ENCODE data around the gene PLD4.
"Not testable (repeated sequence)": the region's sequence is repeated elsewhere in the genome, so short reads cannot be mapped to it uniquely, and the experiment has no call there.

Gene PLD4

DNA sequence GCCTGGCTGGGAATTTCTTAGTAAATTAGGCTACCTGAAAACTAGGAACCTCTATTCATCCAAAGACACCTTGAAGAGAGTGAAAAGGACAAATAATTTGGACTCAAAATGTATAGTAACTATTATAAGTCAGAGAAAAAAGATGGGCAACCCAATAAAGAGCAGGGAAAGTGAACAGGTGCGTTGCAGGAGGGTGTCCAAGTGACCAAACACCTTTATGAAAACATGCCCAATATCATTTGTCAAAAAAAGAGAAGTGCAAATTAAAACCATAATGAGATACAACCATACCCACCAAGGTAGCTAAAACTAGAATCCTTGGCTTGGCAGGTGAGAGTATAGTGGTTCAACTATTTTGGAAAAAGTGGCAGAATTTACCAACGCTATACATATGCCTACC is 24.9 kb upstream of the PLD4 start:
- no peak for DNase-seq (ENCODE audit: low spot score)

DNA sequence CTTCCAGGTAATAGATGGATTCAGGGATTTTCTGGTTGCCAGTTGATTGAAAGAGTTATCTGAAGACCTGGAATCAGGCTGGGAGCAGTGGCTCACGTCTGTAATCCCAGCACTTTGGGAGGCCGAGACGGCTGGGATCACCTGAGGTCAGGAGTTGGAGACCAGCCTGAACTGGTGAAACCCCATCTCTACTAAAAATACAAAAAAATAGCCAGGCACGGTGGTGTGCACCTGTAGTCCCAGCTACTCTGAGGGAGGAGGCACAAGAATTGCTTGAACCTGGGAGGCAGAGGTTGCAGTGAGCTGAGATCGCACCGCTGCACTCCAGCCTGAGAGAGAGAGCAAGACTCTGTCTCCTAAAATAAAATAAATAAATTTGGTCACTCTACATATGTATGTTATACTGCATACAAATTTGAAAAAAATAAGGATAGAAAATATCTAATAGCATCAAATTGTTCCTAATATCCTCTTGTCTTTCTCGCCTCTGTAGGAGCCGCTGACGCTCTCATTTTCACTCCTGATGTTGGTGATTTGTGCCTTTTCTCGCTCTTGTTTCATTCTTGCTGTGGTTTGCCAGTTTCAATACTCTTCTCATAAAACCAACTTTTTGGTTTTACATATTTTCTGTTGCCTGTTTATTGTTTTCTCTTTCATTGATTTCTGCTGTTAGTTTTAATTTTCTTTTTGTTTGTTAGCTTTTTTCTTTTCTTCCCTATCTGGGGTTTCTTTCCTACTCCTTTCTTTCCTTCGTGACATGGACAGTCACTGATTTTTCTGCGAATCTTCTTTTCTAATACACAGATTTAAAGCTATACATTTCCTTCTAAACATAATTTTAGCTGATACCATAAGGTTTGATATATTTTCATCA is 23.8 kb upstream of the PLD4 start:
- DNase-seq (ENCODE audit: low spot score), result no peak

DNA sequence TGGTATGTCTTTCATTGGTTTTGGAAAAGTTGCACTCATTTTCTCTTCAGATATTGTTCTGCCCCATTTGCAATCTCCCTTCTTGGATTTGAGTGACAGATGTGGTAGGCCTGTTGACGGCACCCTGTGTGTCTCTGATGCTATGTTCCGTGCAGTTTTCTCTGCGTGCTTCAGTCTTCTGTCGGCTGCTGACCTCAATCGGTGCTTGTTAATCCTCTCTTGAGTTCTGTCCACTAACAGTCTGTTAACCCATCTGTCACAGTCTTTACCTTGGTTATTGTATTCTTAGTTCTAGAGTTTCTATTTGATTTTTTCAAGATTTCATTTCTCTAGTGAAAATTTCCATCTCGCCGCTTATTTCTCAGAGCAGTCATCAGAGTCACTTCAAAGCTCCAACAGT is 20.7 kb upstream of the PLD4 start:
- no peak for DNase-seq (ENCODE audit: low spot score)

DNA sequence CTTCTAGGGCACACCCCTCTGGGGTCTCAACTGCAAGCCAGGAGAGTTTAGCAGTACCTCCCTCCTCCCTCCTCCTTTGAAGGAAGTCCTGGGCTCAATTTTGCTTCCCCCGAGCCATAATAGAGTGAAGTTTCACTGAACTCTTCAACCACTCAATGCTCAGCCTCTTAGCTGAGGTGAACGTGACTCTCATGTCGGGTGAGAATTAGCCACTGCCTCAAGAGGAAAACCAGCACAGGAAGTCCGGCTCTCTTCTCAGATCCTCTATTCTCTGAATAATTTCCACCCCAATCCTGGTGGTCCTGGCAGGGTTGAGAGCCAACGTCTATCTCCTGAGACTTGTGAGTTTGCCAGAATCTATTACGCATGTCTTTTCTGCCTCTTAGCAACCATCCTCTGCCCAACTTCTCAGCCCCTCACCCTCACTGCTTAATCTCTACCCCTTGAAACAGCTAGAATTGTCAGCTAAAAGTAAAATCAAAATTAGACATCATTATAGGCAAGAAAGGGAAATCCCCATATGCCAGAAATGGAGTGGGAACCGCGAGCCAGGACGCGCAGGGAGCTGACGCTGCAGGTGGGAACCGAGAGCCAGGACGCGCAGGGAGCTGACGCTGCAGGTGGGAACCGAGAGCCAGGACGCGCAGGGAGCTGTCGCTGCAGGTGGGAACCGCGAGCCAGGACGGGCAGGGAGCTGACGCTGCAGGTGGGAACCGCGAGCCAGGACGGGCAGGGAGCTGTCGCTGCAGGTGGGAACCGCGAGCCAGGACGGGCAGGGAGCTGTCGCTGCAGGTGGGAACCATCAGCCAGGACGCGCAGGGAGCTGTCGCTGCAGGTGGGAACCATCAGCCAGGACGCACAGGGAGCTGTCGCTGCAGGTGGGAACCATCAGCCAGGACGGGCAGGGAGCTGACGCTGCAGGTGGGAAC is 19.8 kb upstream of the PLD4 start:
- DNase-seq (ENCODE audit: low spot score), result not testable (repeated sequence)

DNA sequence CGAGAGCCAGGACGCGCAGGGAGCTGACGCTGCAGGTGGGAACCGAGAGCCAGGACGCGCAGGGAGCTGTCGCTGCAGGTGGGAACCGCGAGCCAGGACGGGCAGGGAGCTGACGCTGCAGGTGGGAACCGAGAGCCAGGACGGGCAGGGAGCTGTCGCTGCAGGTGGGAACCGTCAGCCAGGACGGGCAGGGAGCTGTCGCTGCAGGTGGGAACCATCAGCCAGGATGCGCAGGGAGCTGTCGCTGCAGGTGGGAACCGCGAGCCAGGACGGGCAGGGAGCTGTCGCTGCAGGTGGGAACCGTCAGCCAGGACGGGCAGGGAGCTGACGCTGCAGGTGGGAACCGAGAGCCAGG is 19.1 kb upstream of the PLD4 start:
- DNase-seq (ENCODE audit: low spot score), result not testable (repeated sequence)

DNA sequence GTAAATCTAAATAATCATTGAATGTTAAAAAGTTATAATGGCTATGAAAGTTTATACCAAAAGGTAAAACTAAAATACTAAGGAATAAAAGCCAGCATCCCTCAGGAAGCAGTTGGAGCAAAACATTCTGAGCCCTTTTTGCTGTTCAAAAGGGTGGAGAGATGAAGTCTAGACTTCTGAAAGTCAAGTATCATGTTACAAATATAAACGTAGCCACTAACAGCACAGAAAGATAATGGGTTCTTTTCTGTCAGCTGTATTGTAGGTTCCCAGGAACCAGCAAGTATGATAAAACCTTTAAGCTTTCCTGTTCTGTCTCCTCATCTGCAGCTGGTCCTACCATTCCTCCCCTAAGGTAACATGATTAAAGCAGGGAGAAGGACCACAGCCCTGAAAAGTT is 16.4 kb upstream of the PLD4 start:
- DNase-seq (ENCODE audit: low spot score), result no peak

DNA sequence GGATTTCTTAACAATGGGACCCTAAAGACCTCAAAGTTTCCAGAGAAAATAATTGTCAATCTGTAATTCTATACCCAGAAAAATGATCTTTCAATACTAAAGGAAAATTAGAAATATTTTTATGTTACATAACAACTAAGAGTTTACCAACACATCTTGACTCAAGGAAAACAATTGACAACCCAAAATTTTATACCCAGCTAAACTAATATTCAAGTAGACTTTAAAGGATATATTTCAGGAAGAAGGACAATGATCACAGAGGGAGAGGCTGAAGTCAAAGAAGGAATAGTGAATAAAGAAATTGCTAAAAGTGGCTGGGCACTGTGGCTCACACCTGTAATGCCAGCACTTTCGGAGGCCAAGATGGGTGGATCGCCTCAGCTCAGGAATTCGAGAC is 12.6 kb upstream of the PLD4 start:
- DNase-seq (ENCODE audit: low spot score), result no peak

DNA sequence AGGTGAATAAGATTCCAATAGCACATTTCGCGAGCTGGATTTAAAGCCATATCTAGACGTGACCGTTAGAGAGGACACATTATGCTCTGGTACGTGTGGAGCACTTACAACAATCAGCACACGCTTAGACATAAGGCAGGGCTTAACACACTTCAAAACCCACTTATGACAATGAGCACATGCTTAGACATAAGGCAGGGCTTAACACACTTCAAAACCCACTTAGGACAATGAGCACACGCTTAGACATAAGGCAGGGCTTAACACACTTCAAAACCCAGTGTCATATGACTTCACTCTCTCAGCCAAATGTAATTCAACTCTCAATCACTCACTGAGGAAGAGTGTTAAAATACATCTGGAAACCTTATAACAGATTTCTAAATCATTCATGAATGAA is 11.2 kb upstream of the PLD4 start:
- no peak for DNase-seq (ENCODE audit: low spot score)

DNA sequence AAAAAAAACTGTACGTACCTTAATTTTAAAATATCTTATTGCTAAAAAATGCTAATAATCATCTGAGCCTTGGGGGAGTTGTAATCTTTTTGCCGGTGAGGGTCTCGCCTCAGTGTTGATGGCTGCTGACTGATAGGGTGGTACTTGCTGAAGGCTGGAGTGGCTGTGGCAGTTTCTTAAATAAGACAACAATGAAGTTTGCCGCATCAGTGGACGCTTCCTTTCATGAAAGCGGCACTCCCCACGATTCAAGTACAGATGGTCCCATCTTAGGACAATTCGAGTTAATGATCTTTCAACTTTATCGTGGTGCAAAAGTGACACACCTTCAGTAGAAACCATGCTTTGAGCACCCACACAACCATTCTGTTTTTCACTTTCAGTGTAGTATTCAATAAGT is 7.6 kb upstream of the PLD4 start:
- DNase-seq (ENCODE audit: low spot score), result no peak

DNA sequence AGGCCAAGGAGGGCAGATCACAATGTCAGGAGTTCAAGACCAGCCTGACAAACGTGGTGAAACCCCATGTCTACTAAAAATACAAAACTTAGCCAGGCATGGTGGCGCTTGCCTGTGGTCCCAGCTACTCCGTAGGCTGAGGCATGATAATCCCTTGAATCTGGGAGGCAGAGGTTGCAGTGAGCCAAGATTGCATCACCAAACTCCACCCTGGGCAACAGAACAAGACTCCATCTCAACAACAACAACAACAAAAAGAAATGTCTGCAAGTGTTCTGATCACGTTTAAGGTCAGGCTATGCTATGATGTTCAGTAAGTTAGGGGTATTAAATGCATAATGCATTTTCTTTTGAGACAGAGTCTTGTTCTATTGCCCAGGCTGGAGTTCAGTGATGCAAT is 6.7 kb upstream of the PLD4 start:
- DNase-seq (ENCODE audit: low spot score), result no peak

DNA sequence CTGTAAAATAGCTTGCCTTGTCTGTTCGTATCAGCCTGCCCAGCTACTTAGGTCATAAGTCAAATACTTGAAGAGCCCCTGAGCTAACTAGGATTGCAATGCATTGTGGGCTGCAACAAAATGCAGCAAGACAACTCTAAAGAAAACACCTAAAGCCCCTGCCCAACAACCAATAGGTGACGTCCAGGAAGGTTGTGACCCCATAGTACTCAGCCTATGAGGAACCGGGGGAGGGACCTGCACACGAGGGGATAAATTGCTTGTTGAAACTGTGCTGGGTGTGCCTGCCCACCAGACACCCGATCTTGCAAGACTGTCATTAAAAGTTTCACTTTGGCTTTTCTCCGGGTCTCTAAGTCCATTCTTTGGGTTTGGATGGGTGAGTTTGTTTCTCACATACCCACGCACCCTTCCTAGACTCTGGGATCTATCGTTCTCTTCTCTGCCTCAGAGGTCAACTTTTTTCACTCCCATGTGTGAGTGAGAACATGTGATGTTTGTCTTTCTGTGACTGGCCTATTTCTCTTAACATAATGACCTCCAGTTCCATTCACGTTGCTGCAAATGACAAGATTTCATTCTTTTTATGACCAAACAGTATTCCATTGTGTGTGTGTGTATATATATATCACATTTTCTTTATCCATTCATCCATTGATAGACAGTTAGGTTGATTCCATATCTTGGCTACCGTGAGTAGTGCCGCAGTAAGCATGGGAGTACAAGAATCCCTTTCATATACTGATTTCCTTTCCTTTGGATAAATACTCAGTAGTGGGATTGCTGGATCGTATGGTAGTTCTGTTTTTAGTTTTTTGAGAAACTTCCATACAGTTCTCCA is 5.3 kb upstream of the PLD4 start:
- not testable (repeated sequence) for DNase-seq (ENCODE audit: low spot score)

DNA sequence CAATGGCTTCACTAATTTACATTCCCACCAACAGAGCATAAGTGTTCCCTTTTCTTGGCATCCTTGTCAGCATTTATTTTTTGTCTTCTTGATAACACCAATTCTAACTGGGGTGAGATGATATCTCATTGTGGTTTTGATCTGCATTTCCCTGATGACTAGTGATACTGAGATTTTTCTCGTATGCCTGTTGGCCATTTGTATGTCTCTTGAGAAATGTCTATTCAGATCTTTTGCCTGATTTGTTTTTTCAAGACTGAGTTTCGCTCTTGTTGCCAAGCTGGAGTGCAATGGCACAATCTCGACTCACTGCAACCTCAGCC is 4.7 kb upstream of the PLD4 start:
- no peak for DNase-seq (ENCODE audit: low spot score)

DNA sequence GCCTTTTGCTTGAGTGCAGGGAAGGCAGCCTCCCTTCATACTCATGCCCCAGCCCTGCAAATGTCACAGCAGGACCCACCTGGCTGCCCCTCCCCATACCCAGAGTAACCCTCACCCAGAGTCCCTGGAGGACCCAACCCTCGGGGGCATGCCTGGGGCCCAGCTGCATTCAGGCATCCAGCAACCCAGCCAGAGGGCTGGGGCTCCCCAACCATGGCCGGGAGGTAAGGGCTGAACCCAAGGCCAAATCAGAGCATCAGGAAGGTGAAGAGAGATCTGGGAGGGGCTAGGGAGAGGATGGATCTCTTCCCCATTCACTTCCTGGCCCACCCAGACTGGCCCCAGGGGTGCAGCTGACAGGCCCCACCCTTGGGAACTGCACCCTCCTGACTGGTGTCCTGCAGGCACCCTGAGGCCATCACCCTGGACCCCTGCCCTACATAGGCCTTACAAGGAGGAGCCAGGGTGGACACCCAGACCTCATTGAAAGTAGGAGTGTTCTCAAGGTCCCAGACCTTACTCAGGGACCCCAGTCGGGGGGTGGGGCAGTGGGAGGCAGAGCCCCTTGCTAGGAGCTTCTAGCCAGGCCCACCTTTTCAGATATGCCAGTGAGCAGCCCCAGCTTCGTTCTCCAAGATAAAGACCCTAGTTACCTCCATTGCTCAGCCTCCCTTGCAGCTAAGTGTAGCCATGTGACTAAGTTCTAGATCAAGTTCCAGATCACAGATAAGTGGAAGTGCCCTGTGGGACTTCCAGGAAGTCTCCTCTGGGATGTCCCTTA is 849 bp upstream of the PLD4 start:
- no peak for DNase-seq (ENCODE audit: low spot score)

DNA sequence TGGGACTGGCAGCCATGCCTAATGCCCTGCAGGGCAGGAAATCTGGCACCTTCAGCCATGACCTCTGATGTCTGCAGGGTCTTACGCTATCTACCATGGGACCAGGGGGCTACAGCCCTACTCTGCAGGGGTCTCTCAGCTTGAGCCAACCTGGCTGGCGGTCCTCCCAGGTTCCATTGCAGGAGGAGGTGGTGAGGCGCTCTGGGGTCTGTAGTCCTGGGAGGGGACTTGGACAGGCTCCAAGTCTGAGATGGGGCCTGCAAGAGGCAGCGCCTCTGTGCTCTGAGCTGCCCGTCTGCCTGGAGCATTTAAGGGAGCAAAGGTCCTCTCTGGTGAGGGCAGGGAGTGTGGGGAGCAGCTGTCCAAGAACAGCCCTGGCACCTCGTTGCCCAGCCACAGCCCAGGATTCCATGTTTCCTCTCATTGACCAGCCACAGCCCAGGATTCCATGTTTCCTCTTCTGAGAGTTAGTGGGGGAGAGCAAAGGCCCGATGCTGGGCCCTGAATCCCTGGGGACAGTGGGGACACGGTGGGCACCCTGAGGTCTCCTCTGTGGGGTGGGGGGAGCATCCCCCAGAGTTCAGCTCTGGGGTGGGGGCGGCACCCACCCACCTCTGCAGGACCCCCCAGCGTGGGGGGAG is 655 bp downstream of the PLD4 start:
- no peak for DNase-seq (ENCODE audit: low spot score)

DNA sequence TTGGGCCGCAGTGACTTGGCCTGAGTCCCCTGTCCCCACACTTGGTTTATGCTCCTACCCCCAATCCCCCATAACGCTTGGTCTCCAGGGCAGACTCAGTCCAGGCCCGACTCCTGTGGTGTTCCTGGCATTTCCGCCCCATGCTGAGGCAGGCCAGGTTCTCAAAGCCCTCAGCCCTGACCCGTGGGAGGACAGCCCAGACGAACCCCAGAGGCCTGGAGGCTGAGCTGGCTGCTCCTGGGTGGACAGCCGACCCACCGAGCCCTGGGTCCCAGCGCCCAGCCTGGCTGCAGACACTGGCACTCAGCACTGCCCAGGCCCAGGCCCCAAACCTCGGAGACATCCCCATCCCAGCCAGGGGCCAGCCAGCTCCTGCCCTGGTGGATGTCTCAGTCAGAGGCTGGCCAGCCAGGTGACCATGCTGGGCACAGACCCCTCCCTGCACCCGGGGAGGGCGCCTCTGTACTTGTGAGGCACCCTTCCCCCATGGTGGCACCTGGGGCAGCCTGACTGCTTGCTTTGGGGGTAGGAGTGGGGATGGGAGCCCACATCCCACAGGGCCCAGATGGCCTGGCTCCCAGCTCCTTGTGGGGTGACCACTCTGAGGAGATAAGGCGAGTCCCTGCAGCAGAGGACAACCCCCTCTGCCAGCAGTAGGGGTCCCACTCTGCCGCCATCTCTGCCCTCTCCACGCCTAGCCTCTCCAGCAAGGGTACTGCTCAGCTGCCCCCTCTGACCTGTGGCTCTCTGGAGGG is 1.4 kb downstream of the PLD4 start:
- DNase-seq (ENCODE audit: low spot score), result no peak

DNA sequence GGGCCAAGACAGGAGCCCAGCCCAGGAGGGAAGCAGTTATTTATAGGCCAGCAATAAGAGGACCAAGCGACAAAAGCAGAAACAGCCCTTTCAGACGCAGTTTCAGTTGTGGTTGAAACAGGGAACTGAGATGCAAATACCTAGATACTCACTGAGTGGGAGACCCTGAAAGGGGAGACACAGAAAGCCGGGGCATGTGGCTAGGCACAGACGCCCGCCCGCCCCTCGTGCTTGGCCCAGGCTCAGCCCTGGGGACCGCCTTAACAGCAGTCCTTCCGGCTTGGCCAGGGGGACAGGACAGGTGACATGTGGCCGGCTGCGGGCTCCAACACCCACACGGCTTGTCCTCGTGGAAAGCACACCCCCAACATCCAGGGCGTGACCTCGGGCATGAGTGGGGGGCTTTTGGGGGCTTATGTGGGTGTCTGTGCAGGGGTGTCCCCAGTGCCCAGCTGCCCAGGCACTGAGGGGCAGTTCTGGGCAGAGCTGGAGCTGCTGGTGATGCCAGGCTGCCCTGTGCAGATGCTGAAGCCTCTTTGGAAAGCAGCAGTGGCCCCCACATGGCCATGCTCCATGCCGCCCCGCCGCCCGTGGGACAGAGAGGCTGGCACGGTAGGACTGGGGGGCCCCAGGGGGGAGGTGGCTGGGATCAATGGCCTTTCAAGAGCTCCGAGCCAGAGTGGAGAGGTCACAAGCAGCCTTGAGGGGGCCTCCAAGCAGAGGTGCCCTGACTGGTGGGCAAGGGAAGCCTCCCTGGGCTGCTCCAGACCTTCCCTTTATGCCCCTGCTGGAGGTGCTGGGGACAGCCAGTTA is 2.1 kb downstream of the PLD4 start:
- DNase-seq (ENCODE audit: low spot score), result no peak

DNA sequence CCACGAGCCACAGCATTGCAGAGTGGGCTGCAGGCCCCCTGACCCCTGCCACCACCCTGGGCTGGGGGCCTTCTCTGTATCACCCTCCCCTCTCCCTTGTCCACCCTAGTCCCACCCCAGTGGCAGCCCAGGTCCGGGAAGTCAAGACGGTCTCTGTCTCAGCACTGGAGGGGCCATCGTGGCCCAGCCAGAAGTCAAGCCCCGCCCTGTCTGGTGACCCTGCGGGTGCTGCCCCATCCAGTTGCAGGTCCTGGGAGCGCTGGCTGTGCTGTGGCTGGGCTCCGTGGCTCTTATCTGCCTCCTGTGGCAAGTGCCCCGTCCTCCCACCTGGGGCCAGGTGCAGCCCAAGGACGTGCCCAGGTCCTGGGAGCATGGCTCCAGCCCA is 2.7 kb downstream of the PLD4 start:
- DNase-seq (ENCODE audit: low spot score), result no peak

DNA sequence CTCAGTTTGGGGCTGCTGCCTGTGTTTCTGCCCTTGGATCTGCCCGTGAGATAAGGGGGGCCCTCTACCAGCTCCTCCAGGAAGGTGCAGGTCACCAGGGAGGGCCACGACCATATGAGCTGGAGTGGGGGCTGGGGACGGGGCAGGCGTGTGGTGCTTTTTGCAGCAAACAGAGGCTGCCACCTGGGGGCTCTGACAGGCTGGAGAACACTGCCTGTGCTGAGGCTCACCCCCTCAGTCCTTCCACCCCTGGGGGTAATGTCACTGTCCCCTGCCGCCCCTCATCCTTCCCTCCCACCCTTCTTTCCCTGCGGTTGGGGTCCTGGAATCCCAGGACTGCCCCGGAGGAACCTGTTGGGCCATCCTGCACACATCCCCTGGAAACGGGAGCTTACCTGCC is 3.2 kb downstream of the PLD4 start:
- DNase-seq (ENCODE audit: low spot score), result no peak

DNA sequence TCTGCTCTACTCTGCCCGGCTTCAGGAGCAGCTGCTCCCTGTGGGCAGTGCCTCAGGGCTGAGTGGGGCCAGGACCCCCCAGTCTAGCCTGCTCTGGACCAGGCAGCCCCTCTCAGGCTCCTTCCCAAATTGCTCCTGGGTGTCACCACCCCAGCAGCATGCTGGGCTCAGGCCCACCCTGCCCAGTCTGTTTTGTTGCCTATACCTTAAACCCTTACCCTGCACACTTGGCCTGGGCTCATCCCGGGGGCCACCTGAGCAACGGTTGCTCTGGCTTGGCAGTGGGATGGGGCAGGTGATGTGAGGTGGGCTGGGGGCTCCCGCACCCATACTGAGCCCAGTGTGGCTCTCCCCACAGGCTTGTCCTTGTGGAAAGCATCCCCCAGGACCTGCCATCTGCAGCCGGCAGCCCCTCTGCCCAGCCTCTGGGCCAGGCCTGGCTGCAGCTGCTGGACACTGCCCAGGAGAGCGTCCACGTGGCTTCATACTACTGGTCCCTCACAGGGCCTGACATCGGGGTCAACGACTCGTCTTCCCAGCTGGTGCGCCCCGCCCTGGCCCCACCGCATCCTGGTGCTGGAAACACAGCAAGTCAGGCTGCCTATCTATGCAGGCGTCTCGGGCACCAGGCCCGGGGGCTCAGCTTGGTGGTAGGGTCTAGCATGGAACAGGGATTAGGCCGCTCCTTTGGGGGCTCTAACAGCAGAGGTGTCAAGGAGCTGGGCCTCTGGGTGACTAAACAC is 3.9 kb downstream of the PLD4 start:
- DNase-seq (ENCODE audit: low spot score), result no peak

Measured in iPS-NIHi11 (cell line).